Transverse colon (tissue), 4 donors: Measurements from ENCODE around the gene GCNT2. TPM values are rescaled to one million over a fixed set of nuclear protein-coding genes. Genes with fewer than 3 reads are reported as not detected.

ENCODE experiments used
- DNase-seq: peaks from one replicate; pipeline ENCODE4 v3.0.0-alpha.2; 2019
- H3K27ac ChIP-seq, 4 donors: fragments of 200-600 bp; sonication (generic); 2 replicates each; pipeline ENCODE4 v1.5.1; 2016 to 2018; ENCODE audit warnings: inconsistent platforms in 4 of 4
- H3K27me3 ChIP-seq: fragments of 200-600 bp; sonication (generic); 2 replicates; pipeline ENCODE4 v1.5.1; 2017; ENCODE audit warnings: inconsistent platforms
- H3K36me3 ChIP-seq, 4 donors: fragments of 200-600 bp; sonication (generic); 2 replicates each; pipeline ENCODE4 v1.5.1; 2017 to 2019; ENCODE audit warnings: inconsistent platforms in 4 of 4
- H3K4me1 ChIP-seq, 4 donors: fragments of 200-600 bp; sonication (generic); 2 replicates each; pipeline ENCODE4 v1.5.1; 2017 to 2020; ENCODE audit warnings: inconsistent platforms in 4 of 4
- H3K4me3 ChIP-seq, 4 donors: fragments of 200-600 bp; sonication (generic); 1 replicate in 1 of 4; 2 replicates in 3 of 4; pipeline versions ENCODE4 v1.5.1 to v1.6.1; 2017 to 2019; ENCODE audit warnings: inconsistent platforms in 4 of 4
- H3K9me3 ChIP-seq, 2 donors: fragments of 200-600 bp; sonication (generic); 2 replicates each; pipeline ENCODE4 v1.5.1; 2017 to 2019; ENCODE audit warnings: inconsistent platforms in 2 of 2
- CTCF ChIP-seq, 5 experiments: fragments of 200-600 bp in 3 of 5; fragments of 450-650 bp in 2 of 5; sonication (generic) in 3 of 5; IDR thresholded peaks; 1 replicate in 2 of 5; 2 replicates in 3 of 5; pipeline ENCODE4 v1.5.1; 2016 to 2017; ENCODE audit warnings: antibody characterized with exemption in 5 of 5, inconsistent platforms in 3 of 5, mild to moderate bottlenecking in 2 of 5, moderate library complexity in 1 of 5
- EP300 ChIP-seq: sonication (generic); formaldehyde crosslinking; IDR thresholded peaks from one replicate; pipeline ENCODE4 v1.6.1; 2017; ENCODE audit warnings: antibody characterized with exemption, low read depth
- POLR2A ChIP-seq: fragments of 450-650 bp; IDR thresholded peaks from one replicate; pipeline ENCODE4 v1.6.1; 2016; ENCODE audit warnings: antibody characterized with exemption, mild to moderate bottlenecking, moderate library complexity
- POLR2AphosphoS5 ChIP-seq, 3 donors: sonication (generic); formaldehyde crosslinking; IDR thresholded peaks; one replicate each; pipeline ENCODE4 v1.6.1; 2016; ENCODE audit warnings: antibody characterized with exemption in 3 of 3
- WGBS, 2 donors: methylation state at CpG; one replicate each; pipeline ENCODE4 v1.1.5; 2018; ENCODE audit warnings: low coverage in 1 of 2; 5-methylcytosine and 5-hydroxymethylcytosine counted together
- in situ Hi-C, 4 donors: fragments of 200-750 bp; cut with MboI; loops; one replicate each; pipeline versions ENCODE4 v1.15.0 to v1.15.1; 2017; ENCODE audit warnings: low sequenced_read_pairs in 3 of 4, low pct_ligation_motif_present in 1 of 4, low pct_unique_long_range_greater_than_20kb in 1 of 4
- intact Hi-C: fragments of 100-400 bp; cut with DNase I; formaldehyde crosslinking; loops from one replicate; pipeline ENCODE4 v1.15.1; 2023; ENCODE audit warnings: low total_unique reads
- total RNA-seq, 4 donors: library from RNA; depleted of rRNA; stranded (reverse); fragments of >200 nt; gene quantifications; one replicate each; pipeline ENCODE4 v1.1.0, GENCODE V29; 2016

Gene GCNT2
- total RNA-seq, 4 donors from 2014 or later = 18.7 to 53.4 (median 31.3) TPM

GRCh38 chr6:10547809-10548208 lies 26.7 kb downstream of the GCNT2 start:
- no peaks in the 10 kb centered on the region for H3K27me3 ChIP-seq
- H3K36me3 ChIP-seq = no peaks in the 10 kb centered on the region
- no peak overlapping the region for H3K4me3 ChIP-seq
- no peak for TF ChIP-seq POLR2A
- intact Hi-C loops = no loop called here
- in situ Hi-C loops = no loop called here
- peak overlapping the region in 2 of 4 donors; percentile 3 to 14 for H3K27ac ChIP-seq
- DNase-seq = no peak
- H3K4me1 ChIP-seq = peaks cover 4 to 50% (median 27%) of the 10 kb centered on the region in 4 donors
- no peaks in the 10 kb centered on the region for H3K9me3 ChIP-seq

- H3K4me1 ChIP-seq = peaks cover 19 to 63% (median 34%) of the 10 kb centered on the region in 4 donors
- no peak for TF ChIP-seq EP300
- no peak overlapping the region for H3K27ac ChIP-seq
- no peak overlapping the region for H3K4me3 ChIP-seq
- H3K27me3 ChIP-seq = no peaks in the 10 kb centered on the region
- intact Hi-C loops = no loop called here
- H3K36me3 ChIP-seq = no peaks in the 10 kb centered on the region
- no peak for DNase-seq
- H3K9me3 ChIP-seq = no peaks in the 10 kb centered on the region
- 74 to 100% methylated on average over 1 of the region's 1 CpG for WGBS, 2 donors
- in situ Hi-C loops = no loop called here
Observed at GRCh38 chr6:10550764-10551163, 29.6 kb downstream of the GCNT2 start.

GRCh38 chr6:10552270-10552810 lies 31.2 kb downstream of the GCNT2 start:
- peak; percentile 54 for DNase-seq
- 32 to 40% methylated on average over 5 of the region's 5 CpGs for WGBS, 2 donors
- Histone ChIP-seq H3K36me3 (no peaks in the 10 kb centered on the region), H3K4me1 (peaks cover 16 to 61% (median 32%) of the 10 kb centered on the region in 4 donors), H3K27me3 (no peaks in the 10 kb centered on the region), H3K9me3 (no peaks in the 10 kb centered on the region), H3K27ac (peak overlapping the region; percentile 53 to 83 (median 77)), H3K4me3 (no peak overlapping the region)
- TF ChIP-seq EP300 = no peak
- no peak for TF ChIP-seq POLR2AphosphoS5 (IDR thresholded peaks at IDR 0.05)
- no peak for TF ChIP-seq CTCF (IDR thresholded peaks at IDR 0.05)
- no peak for TF ChIP-seq POLR2A
- intact Hi-C loops = no loop called here
- in situ Hi-C loops = no loop called here

GRCh38 chr6:10553871-10554270 lies 32.7 kb downstream of the GCNT2 start:
- Histone ChIP-seq H3K4me1 (peaks cover 16 to 65% (median 34%) of the 10 kb centered on the region in 4 donors), H3K36me3 (no peaks in the 10 kb centered on the region), H3K4me3 (no peak overlapping the region), H3K9me3 (no peaks in the 10 kb centered on the region), H3K27me3 (no peaks in the 10 kb centered on the region), H3K27ac (peak overlapping the region; percentile 7 to 83 (median 77))
- TF ChIP-seq POLR2A = no peak
- no peak for TF ChIP-seq POLR2AphosphoS5 (IDR thresholded peaks at IDR 0.05)
- TF ChIP-seq CTCF (IDR thresholded peaks at IDR 0.05) = no peak
- no peak for TF ChIP-seq EP300
- intact Hi-C loops = no loop called here
- no peak for DNase-seq
- WGBS, 2 donors = 79 to 90% methylated on average over 1 of the region's 1 CpG
- in situ Hi-C loops = no loop called here

GRCh38 chr6:10554826-10555225 lies 33.7 kb downstream of the GCNT2 start:
- intact Hi-C loops = no loop called here
- WGBS, 2 donors = 57 to 69% methylated on average over 7 of the region's 7 CpGs
- no peaks in the 10 kb centered on the region for H3K36me3 ChIP-seq
- TF ChIP-seq POLR2AphosphoS5 (IDR thresholded peaks at IDR 0.05) (no peak), EP300 (no peak), CTCF (IDR thresholded peaks at IDR 0.05) (no peak), POLR2A (no peak)
- H3K27me3 ChIP-seq = no peaks in the 10 kb centered on the region
- peaks cover 16 to 73% (median 37%) of the 10 kb centered on the region in 4 donors for H3K4me1 ChIP-seq
- in situ Hi-C loops = no loop called here
- H3K27ac ChIP-seq = peak overlapping the region; percentile 76 to 83 (median 77)
- H3K4me3 ChIP-seq = no peak overlapping the region
- no peak for DNase-seq
- no peaks in the 10 kb centered on the region for H3K9me3 ChIP-seq
